K562 treated with DMSO at 1 percent for 24 hours (cell line): ENCODE measurements around the gene FAM222A. TPM values are rescaled to one million over a fixed set of nuclear protein-coding genes. Genes with fewer than 3 reads are reported as not detected.

Experiments
- total RNA-seq: library from RNA; unstranded; fragments of 300-600 nt; gene quantifications from 2 replicates; pipeline ENCODE4 v1.2.3, GENCODE V29; 2022; ENCODE audit warnings: low read depth; ENCODE audit not compliant: insufficient read depth

FAM222A gene
- total RNA-seq, result 4.7 and 5.5 TPM in 2 replicates

GRCh38 chr12:109713187-109714070 is at the start of gene FAM222A:
Gene FAM222A (plus strand): TSS chr12:109713825. CDS start chr12:109744147, 30,322 bp downstream.

Other genes with a start within 250 kb of the FAM222A start
- gene KCTD10, start 236.5 kb upstream of the FAM222A start, total RNA-seq, result 15.2 and 17.6 TPM in 2 replicates
- 19.7 and 27.3 TPM in 2 replicates for gene UBE3B, start 236.2 kb upstream of the FAM222A start, total RNA-seq
- gene MMAB, start 140.3 kb upstream of the FAM222A start, total RNA-seq, result 44.6 and 44.7 TPM in 2 replicates
- 46.5 and 49.7 TPM in 2 replicates for gene MVK, start 140.0 kb upstream of the FAM222A start, total RNA-seq
- not detected in 2 replicates for gene TRPV4, start 119.6 kb downstream of the FAM222A start, total RNA-seq
- gene GLTP, start 166.7 kb downstream of the FAM222A start, total RNA-seq, result 8.3 and 9.4 TPM in 2 replicates
- 25.8 and 26.4 TPM in 2 replicates for gene TCHP, start 186.4 kb downstream of the FAM222A start, total RNA-seq